GM12878 (cell line): ENCODE measurements around the gene SSU72. TPM values are rescaled to one million over a fixed set of nuclear protein-coding genes. Genes with fewer than 3 reads are reported as not detected.

Experiments
- ATAC-seq: fragments of 200-7000 bp; cut with Tn5 transposase; 3 replicates; pipeline ENCODE4 v1.9.1; 2020; ENCODE audit warnings: mild to moderate bottlenecking, moderate library complexity
- BruUV-seq: library from RNA; stranded (reverse); fragments of 400-500 nt; replicated peaks from 2 replicates; lab custom pipeline; 2021; lab: Mats Ljungman, UMichigan
- CTCF ChIA-PET: fragments of 300-600 bp; sonication (Branson Sonifier 250); formaldehyde crosslinking; extraction: SDS; loops from one replicate; lab custom pipeline; 2021; ENCODE audit warnings: inconsistent platforms; lab: Yijun Ruan, JAX
- POLR2A ChIA-PET: fragments of 350-600 bp; formaldehyde crosslinking; extraction: SDS; loops from one replicate; lab custom pipeline; 2021; ENCODE audit warnings: inconsistent platforms; lab: Charles Lee
- RAD21 ChIA-PET: fragments of 300-600 bp; sonication (Branson Sonifier 250); formaldehyde crosslinking; loops from one replicate; lab custom pipeline; 2023; ENCODE audit warnings: antibody characterized with exemption; ENCODE audit not compliant: unreplicated experiment; lab: Charles Lee
- SMC1A ChIA-PET: fragments of 300-600 bp; sonication (Branson Sonifier 250); formaldehyde crosslinking; loops from one replicate; lab custom pipeline; 2023; ENCODE audit not compliant: unreplicated experiment, uncharacterized antibody; lab: Charles Lee
- DNase-seq: peaks from one replicate; pipeline ENCODE4 v3.0.0-alpha.2; 2011; ENCODE audit warnings: low read depth, low spot score
- FAIRE-seq: peaks from 3 replicates; lab custom pipeline; 2011; peaks lifted over from hg19 to GRCh38; lab: Jason Lieb, UNC
- H2AFZ ChIP-seq: 2 replicates; pipeline ENCODE4 v1.6.0; 2011; ENCODE audit warnings: low read depth, low read length, control low read depth; ENCODE audit not compliant: control insufficient read depth
- H3K27ac ChIP-seq: 2 replicates; pipeline ENCODE4 v1.5.1; 2011; ENCODE audit warnings: control low read depth; ENCODE audit not compliant: control insufficient read depth, insufficient read depth
- H3K27me3 ChIP-seq, 2 experiments: replicated peaks in 1 of 2; 2 replicates each; pipeline versions ENCODE4 v1.6.0 to v1.6.1; 2011; ENCODE audit warnings: low read length in 1 of 2; ENCODE audit not compliant: control insufficient read depth in 2 of 2, insufficient read depth in 2 of 2
- H3K36me3 ChIP-seq, 2 experiments: 2 replicates each; pipeline ENCODE4 v1.5.1; 2011; ENCODE audit warnings: low read length in 1 of 2; ENCODE audit not compliant: control insufficient read depth in 2 of 2, insufficient read depth in 2 of 2
- H3K4me1 ChIP-seq: 2 replicates; pipeline ENCODE4 v1.6.1; 2011; ENCODE audit warnings: mild to moderate bottlenecking, low read length, moderate library complexity, mixed read lengths; ENCODE audit not compliant: control insufficient read depth, insufficient read depth
- H3K4me2 ChIP-seq: 2 replicates; pipeline ENCODE4 v1.6.0; 2011; ENCODE audit warnings: control low read depth; ENCODE audit not compliant: control insufficient read depth, insufficient read depth
- H3K4me3 ChIP-seq: fragments of 200-600 bp; sonication (generic); 2 replicates; pipeline ENCODE4 v1.5.1; 2016
- H3K79me2 ChIP-seq: 2 replicates; pipeline ENCODE4 v1.6.0; 2011; ENCODE audit warnings: low read length; ENCODE audit not compliant: control insufficient read depth, insufficient read depth
- H3K9ac ChIP-seq: 2 replicates; pipeline ENCODE4 v1.8.0; 2011; ENCODE audit warnings: low read length, control low read depth, mixed read lengths; ENCODE audit not compliant: control insufficient read depth, insufficient read depth
- H3K9me3 ChIP-seq: replicated peaks from 3 replicates; pipeline ENCODE4 v1.5.1; 2011; ENCODE audit warnings: mild to moderate bottlenecking, low read length; ENCODE audit not compliant: control insufficient read depth, insufficient read depth
- H4K20me1 ChIP-seq: 2 replicates; pipeline ENCODE4 v1.6.0; 2011; ENCODE audit not compliant: control insufficient read depth, insufficient read depth
- MXI1 ChIP-seq: fragments of 150-350 bp; IDR thresholded peaks from 2 replicates; pipeline ENCODE4 v1.6.1; 2011; ENCODE audit warnings: low read depth, mild to moderate bottlenecking, inconsistent platforms, low read length, improper control_type of control experiment
- NFYA ChIP-seq: IDR thresholded peaks from 2 replicates; pipeline ENCODE4 v1.6.1; 2011; ENCODE audit warnings: low read depth, mild to moderate bottlenecking, low read length, improper control_type of control experiment, borderline replicate concordance
- RUNX3 ChIP-seq: IDR thresholded peaks from 2 replicates; pipeline ENCODE4 v1.6.1; 2012; ENCODE audit warnings: low read length, inconsistent platforms
- WRNIP1 ChIP-seq: IDR thresholded peaks from 2 replicates; pipeline ENCODE4 v1.6.1; 2011; ENCODE audit warnings: low read depth, low read length, improper control_type of control experiment, borderline replicate concordance
- WGBS: methylation state at CpG from one replicate; pipeline ENCODE4 v1.1.6; 2016; ENCODE audit warnings: low lambda C conversion rate; ENCODE audit not compliant: insufficient replicate concordance, insufficient coverage; ENCODE audit errors: missing lambda C conversion rate; 5-methylcytosine and 5-hydroxymethylcytosine counted together
- in situ Hi-C: fragments of 300-500 bp; cut with MboI; formaldehyde crosslinking; loops from 9 replicates; pipeline ENCODE4 v1.14.3; 2018; ENCODE audit warnings: mixed read lengths
- intact Hi-C: fragments of 100-400 bp; cut with micrococcal nuclease; formaldehyde crosslinking; loops from one replicate; pipeline ENCODE4 v1.14.2; 2022; ENCODE audit not compliant: unreplicated experiment
- polyA plus RNA-seq, 11 experiments: library from polyadenylated mRNA; depleted of rRNA in 4 of 11; unstranded in 6 of 11; stranded (reverse) in 5 of 11; fragments of >200 nt; fragmentation: Nextera tagmentation in 4 of 11; fragmentation: Illumina TruSeq in 1 of 11; extraction: Ambion mirVana in 4 of 11; extraction: Trizol in 1 of 11; gene quantifications; 1 replicate in 1 of 11; 2 replicates in 10 of 11; pipeline versions ENCODE4 v1.2.1 to v1.2.3, GENCODE V29; 2011 to 2016; ENCODE audit warnings: inconsistent platforms in 2 of 11, missing spikeins in 2 of 11, low read depth in 1 of 11
- total RNA-seq, 4 experiments: library from RNA; depleted of rRNA in 3 of 4; stranded (reverse); fragments of >200 nt in 3 of 4; fragmentation: Illumina TruSeq in 1 of 4; extraction: Trizol in 1 of 4; gene quantifications; 2 replicates each; pipeline versions ENCODE4 v1.2.1 to v1.2.3, GENCODE V29; 2013 to 2021
- TF ChIP-seq, protein P1 (sequence below): fragments of 450-650 bp; conservative IDR thresholded peaks from 2 replicates; pipeline ENCODE4 v1.6.1; 2017; ENCODE audit warnings: mild to moderate bottlenecking, moderate library complexity
- TF ChIP-seq, protein P2 (sequence below): IDR thresholded peaks from 2 replicates; pipeline ENCODE4 v1.6.1; 2012; ENCODE audit warnings: low read depth, low read length, improper control_type of control experiment

SSU72 gene
- total and polyA plus RNA-seq, 10 of the 15 experiments (the other 5 are each of a cell fraction or from before 2014, with no cell fraction given): 28.6 to 172 (median 67.7) TPM

DNA sequence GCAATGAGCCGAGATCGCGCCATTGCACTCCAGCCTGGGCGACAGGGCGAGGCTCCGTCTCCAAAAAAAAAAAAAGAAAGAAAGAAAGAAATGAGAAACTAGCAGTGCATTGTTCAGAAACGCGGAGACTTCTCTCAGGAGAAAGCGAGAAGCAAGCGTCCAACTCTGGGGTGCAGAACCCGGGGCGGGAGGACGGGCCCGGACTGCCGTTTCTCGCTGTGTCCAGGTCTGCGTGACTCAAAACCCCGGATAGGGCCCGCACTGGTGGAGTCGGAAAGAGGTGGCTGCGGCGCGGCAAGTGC lies 40.2 kb upstream of the SSU72 start (continued):
- TF ChIP-seq, protein P1, sequence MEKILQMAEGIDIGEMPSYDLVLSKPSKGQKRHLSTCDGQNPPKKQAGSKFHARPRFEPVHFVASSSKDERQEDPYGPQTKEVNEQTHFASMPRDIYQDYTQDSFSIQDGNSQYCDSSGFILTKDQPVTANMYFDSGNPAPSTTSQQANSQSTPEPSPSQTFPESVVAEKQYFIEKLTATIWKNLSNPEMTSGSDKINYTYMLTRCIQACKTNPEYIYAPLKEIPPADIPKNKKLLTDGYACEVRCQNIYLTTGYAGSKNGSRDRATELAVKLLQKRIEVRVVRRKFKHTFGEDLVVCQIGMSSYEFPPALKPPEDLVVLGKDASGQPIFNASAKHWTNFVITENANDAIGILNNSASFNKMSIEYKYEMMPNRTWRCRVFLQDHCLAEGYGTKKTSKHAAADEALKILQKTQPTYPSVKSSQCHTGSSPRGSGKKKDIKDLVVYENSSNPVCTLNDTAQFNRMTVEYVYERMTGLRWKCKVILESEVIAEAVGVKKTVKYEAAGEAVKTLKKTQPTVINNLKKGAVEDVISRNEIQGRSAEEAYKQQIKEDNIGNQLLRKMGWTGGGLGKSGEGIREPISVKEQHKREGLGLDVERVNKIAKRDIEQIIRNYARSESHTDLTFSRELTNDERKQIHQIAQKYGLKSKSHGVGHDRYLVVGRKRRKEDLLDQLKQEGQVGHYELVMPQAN: peak; percentile 53
- TF ChIP-seq WRNIP1: no peak
- TF ChIP-seq, all 136 proteins: peak for 2

DNA sequence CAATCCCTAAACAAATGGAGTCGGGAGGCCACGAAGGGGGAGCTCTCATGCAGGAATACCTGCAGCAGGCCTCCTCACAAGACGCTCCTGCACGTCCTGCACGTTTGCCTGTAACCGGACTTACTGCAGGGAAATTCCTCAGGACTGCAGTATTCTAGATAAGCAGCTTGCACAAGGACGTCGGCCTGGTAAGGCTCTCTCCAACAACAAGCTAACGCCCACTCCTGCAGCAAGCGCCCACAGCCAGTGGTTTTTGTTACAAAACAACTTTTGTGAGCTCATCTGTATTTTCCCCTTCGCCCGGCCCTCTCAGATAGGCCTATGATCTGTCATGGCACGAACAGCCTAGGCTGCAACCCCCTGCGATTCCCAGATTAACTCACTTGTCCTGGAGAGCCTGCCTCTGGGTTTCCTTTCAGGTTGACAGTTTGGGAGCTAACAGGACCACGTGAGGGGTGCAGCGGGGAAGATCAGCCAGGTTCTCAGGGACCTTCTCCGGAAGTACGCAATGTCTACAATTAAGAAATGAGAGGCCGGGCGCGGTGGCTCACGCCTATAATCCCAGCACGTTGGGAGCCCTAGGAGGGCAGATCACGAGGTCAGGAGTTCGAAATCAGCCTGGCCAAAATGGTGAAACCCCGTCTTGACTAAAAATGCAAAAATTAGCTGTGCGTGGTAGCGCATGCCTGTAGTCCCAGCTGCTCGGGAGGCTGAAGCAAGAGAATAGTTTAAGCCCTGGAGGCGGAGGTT lies 39.7 kb upstream of the SSU72 start:
- DNase-seq (no peak), ATAC-seq (no peak), FAIRE-seq (peak; percentile 18)
- ChIA-PET CTCF (interaction anchor here (1.0 to 1.6 kb wide), 3 partner anchors 10 to 16 kb away, joined by 3 to 6 read pairs (median 5); no protein-coding TSS in a partner anchor), RAD21 (interaction anchor here (1.2 to 2.8 kb wide), 3 partner anchors 15 to 64 kb away, joined by 3 to 8 read pairs (median 7); no protein-coding TSS in a partner anchor), POLR2A (interaction anchor here (0.5 to 1.5 kb wide), 3 partner anchors 15 to 294 kb away, joined by 3 to 8 read pairs (median 4); no protein-coding TSS in a partner anchor), SMC1A (interaction anchor here (1.0 to 1.8 kb wide), 3 partner anchors 12 to 291 kb away, joined by 3 to 9 read pairs (median 4); no protein-coding TSS in a partner anchor)
- H3K36me3 ChIP-seq: peaks cover 0 to 2% of the 10 kb centered on the region in 2 experiments; a peak in 1 of 4 replicates
- peaks cover 15% of the 10 kb centered on the region for H3K4me1 ChIP-seq
- H3K4me3 ChIP-seq: peak overlapping the region; percentile 80
- no peak overlapping the region for H3K27ac ChIP-seq
- peak overlapping the region; percentile 24; the same call in 1 of the 2 replicates for H3K9ac ChIP-seq
- peaks cover 3% of the 10 kb centered on the region for H3K79me2 ChIP-seq
- TF ChIP-seq MXI1 (peak; percentile 15; the same call in 1 of the 2 replicates), RUNX3 (peak; percentile 18; the same call in 1 of the 2 replicates), NFYA (no peak)
- TF ChIP-seq, protein P2, sequence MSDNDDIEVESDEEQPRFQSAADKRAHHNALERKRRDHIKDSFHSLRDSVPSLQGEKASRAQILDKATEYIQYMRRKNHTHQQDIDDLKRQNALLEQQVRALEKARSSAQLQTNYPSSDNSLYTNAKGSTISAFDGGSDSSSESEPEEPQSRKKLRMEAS: no peak
- H2AFZ ChIP-seq: no peak overlapping the region; the same call in 1 of the 2 replicates
- TSS peak; percentile 80 for BruUV-seq
- no peaks in the 10 kb centered on the region for H3K9me3 ChIP-seq
- H3K27me3 ChIP-seq: no peaks in the 10 kb centered on the region; a peak in 1 of 4 replicates
- H3K4me2 ChIP-seq: peak overlapping the region; percentile 75
- intact Hi-C loops (no loop called here), in situ Hi-C loops (no loop called here)
- H4K20me1 ChIP-seq: 0 out of 2 replicates have a peak, but pooled peaks cover 3% of the 10 kb centered on the region
- 58% methylated on average over 30 of the region's 30 CpGs for WGBS
